ENCODE results near the gene DRD1.

Gene DRD1

DNA sequence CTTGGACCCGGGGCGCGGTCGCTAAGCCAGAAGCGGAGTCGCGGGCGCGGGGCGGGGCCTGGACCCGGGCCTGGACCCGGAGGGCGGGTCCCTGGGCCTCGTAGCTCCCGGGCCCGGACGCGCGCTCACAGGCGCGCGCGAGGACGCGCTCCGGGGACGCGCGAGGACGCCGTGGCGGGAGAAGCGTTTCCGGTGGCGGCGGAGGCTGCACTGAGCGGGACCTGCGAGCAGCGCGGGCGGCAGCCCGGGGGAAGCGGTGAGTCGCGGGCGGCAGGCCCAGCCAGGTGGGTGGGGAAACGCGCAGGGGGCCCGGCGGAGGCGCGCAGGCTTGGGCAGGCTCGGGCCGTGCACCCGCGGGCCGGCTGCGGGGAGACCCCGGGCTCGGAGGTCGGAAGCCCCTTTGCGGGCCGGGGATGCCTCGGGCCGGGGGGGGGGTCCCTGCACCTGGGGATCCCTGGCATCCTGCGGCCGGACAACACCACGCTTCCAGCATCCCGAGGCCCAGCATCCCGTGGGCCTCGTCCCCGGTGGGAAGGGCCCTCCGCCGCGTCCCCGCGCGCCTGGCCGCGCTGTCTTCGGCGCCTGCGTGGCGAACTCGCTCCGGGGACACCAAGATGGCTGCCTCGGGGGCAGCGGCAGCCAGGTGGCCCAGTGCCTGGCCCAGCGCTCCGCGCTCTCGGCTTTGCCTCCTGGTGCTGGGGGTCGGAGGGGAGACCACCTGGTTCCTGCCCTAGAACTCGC lies 34.6 kb upstream of the DRD1 start, which contains the start of gene SFXN1:
SFXN1 (plus strand) TSS at position 177 of the 741 bp plus-strand sequence. CDS start 13,544 bp downstream, outside the sequence.
- no peaks in the 10 kb centered on the region for H3K9me3 ChIP-seq (ENCODE audit: low read length)
- H3K27me3 ChIP-seq (ENCODE audit: control insufficient read depth in 1 of 2, insufficient read depth in 2 of 2, low read length in 2 of 2): no peaks in the 10 kb centered on the region
- peak within 1 kb of the TSS; percentile 61 for H3K27ac ChIP-seq (ENCODE audit: low read depth, low read length)
- H3K4me3 ChIP-seq (ENCODE audit: low read depth in 1 of 2, low read length in 2 of 2): peak within 1 kb of the TSS; percentile 62 to 86
- peaks cover 13% of the 10 kb centered on the region for H3K4me1 ChIP-seq (ENCODE audit: insufficient read depth, low read length)
- H3K9ac ChIP-seq (ENCODE audit: low read length): peak within 1 kb of the TSS; percentile 24
- no peaks in the 10 kb centered on the region for H3K36me3 ChIP-seq (ENCODE audit: insufficient read depth, low read length)

DNA sequence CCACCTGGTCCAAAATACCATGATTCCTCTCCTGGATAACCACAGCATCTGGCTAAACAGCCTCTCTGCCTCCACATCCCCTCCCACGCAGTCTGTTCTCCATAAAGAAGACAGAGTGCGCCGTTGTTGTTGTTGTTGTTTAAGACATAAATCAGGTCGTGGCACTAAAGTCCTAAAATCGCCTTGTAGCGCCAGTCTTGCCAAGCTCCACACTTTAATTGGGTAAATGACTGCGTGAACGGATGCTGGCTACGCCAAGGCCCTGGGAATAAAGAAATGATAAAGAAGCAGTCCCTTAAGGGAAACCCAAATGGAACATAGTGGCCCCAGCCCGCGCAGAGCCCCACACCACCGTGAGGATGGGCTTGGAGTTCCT lies 34.0 kb upstream of the DRD1 start:
- Histone ChIP-seq H3K4me3 (ENCODE audit: low read depth in 1 of 2, low read length in 2 of 2) (peak overlapping the region; percentile 62 to 86), H3K9ac (ENCODE audit: low read length) (no peak overlapping the region), H3K36me3 (ENCODE audit: insufficient read depth, low read length) (no peaks in the 10 kb centered on the region), H3K4me1 (ENCODE audit: insufficient read depth, low read length) (peaks cover 13% of the 10 kb centered on the region), H3K27me3 (ENCODE audit: control insufficient read depth in 1 of 2, insufficient read depth in 2 of 2, low read length in 2 of 2) (no peaks in the 10 kb centered on the region), H3K27ac (ENCODE audit: low read depth, low read length) (peak overlapping the region; percentile 60), H3K9me3 (ENCODE audit: low read length) (no peaks in the 10 kb centered on the region)

DNA sequence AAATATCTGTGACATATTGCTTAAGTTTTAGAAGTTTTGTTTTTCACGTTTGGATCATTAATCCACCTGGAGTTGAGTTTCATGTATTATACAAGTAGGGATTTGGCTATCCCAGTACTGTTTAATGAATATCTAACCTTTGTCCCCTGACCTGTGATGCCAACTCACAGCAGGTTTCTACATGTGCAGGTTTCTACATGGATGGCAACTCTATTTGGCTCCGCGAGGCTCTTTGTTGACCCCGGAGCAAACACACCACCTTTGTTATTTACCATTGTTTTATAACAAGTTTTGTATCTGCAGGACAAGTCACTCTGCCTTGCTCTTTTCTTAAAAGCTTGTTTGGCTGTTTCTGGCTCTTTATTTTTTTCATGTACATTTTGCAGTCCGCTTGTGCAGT lies 33.5 kb upstream of the DRD1 start:
- Histone ChIP-seq H3K27ac (ENCODE audit: low read depth, low read length) (no peak overlapping the region), H3K9me3 (ENCODE audit: low read length) (no peaks in the 10 kb centered on the region), H3K9ac (ENCODE audit: low read length) (no peak overlapping the region), H3K27me3 (ENCODE audit: control insufficient read depth in 1 of 2, insufficient read depth in 2 of 2, low read length in 2 of 2) (no peaks in the 10 kb centered on the region), H3K36me3 (ENCODE audit: insufficient read depth, low read length) (no peaks in the 10 kb centered on the region), H3K4me1 (ENCODE audit: insufficient read depth, low read length) (peaks cover 13% of the 10 kb centered on the region), H3K4me3 (ENCODE audit: low read depth in 1 of 2, low read length in 2 of 2) (no peak overlapping the region)

- Histone ChIP-seq H3K36me3 (ENCODE audit: insufficient read depth, low read length) (no peaks in the 10 kb centered on the region), H3K27me3 (ENCODE audit: control insufficient read depth in 1 of 2, insufficient read depth in 2 of 2, low read length in 2 of 2) (no peaks in the 10 kb centered on the region), H3K9me3 (ENCODE audit: low read length) (no peaks in the 10 kb centered on the region), H3K9ac (ENCODE audit: low read length) (no peak overlapping the region), H3K4me1 (ENCODE audit: insufficient read depth, low read length) (peaks cover 13% of the 10 kb centered on the region), H3K27ac (ENCODE audit: low read depth, low read length) (no peak overlapping the region), H3K4me3 (ENCODE audit: low read depth in 1 of 2, low read length in 2 of 2) (no peak overlapping the region)
Measured at GRCh38 chr5:175475248-175475647, 31.3 kb upstream of the DRD1 start.

GRCh38 chr5:175472378-175472777 lies 28.4 kb upstream of the DRD1 start:
- Histone ChIP-seq H3K4me3 (ENCODE audit: low read depth in 1 of 2, low read length in 2 of 2) (no peak overlapping the region), H3K36me3 (ENCODE audit: insufficient read depth, low read length) (no peaks in the 10 kb centered on the region), H3K9me3 (ENCODE audit: low read length) (no peaks in the 10 kb centered on the region), H3K9ac (ENCODE audit: low read length) (no peak overlapping the region), H3K27me3 (ENCODE audit: control insufficient read depth in 1 of 2, insufficient read depth in 2 of 2, low read length in 2 of 2) (no peaks in the 10 kb centered on the region), H3K4me1 (ENCODE audit: insufficient read depth, low read length) (no peaks in the 10 kb centered on the region), H3K27ac (ENCODE audit: low read depth, low read length) (no peak overlapping the region)

GRCh38 chr5:175471628-175472027 lies 27.6 kb upstream of the DRD1 start:
- Histone ChIP-seq H3K27me3 (ENCODE audit: control insufficient read depth in 1 of 2, insufficient read depth in 2 of 2, low read length in 2 of 2) (no peaks in the 10 kb centered on the region), H3K4me1 (ENCODE audit: insufficient read depth, low read length) (no peaks in the 10 kb centered on the region), H3K9me3 (ENCODE audit: low read length) (no peaks in the 10 kb centered on the region), H3K36me3 (ENCODE audit: insufficient read depth, low read length) (no peaks in the 10 kb centered on the region), H3K27ac (ENCODE audit: low read depth, low read length) (no peak overlapping the region), H3K4me3 (ENCODE audit: low read depth in 1 of 2, low read length in 2 of 2) (no peak overlapping the region), H3K9ac (ENCODE audit: low read length) (no peak overlapping the region)

GRCh38 chr5:175471196-175471595 lies 27.2 kb upstream of the DRD1 start:
- H3K36me3 ChIP-seq (ENCODE audit: insufficient read depth, low read length): no peaks in the 10 kb centered on the region
- H3K27ac ChIP-seq (ENCODE audit: low read depth, low read length): no peak overlapping the region
- H3K27me3 ChIP-seq (ENCODE audit: control insufficient read depth in 1 of 2, insufficient read depth in 2 of 2, low read length in 2 of 2): no peaks in the 10 kb centered on the region

GRCh38 chr5:175470781-175471180 lies 26.8 kb upstream of the DRD1 start:
- no peaks in the 10 kb centered on the region for H3K27me3 ChIP-seq (ENCODE audit: control insufficient read depth in 1 of 2, insufficient read depth in 2 of 2, low read length in 2 of 2)
- no peaks in the 10 kb centered on the region for H3K36me3 ChIP-seq (ENCODE audit: insufficient read depth, low read length)
- no peak overlapping the region for H3K9ac ChIP-seq (ENCODE audit: low read length)
- H3K27ac ChIP-seq (ENCODE audit: low read depth, low read length): no peak overlapping the region
- no peaks in the 10 kb centered on the region for H3K9me3 ChIP-seq (ENCODE audit: low read length)
- H3K4me1 ChIP-seq (ENCODE audit: insufficient read depth, low read length): no peaks in the 10 kb centered on the region
- H3K4me3 ChIP-seq (ENCODE audit: low read depth in 1 of 2, low read length in 2 of 2): no peak overlapping the region

More at GRCh38 chr5:175471196-175471595, 27.2 kb upstream of the DRD1 start:
- H3K9me3 ChIP-seq (ENCODE audit: low read length): no peaks in the 10 kb centered on the region
- H3K4me3 ChIP-seq (ENCODE audit: low read depth in 1 of 2, low read length in 2 of 2): no peak overlapping the region
- no peak overlapping the region for H3K9ac ChIP-seq (ENCODE audit: low read length)
- H3K4me1 ChIP-seq (ENCODE audit: insufficient read depth, low read length): no peaks in the 10 kb centered on the region

- Histone ChIP-seq H3K36me3 (ENCODE audit: insufficient read depth, low read length) (no peaks in the 10 kb centered on the region), H3K27ac (ENCODE audit: low read depth, low read length) (no peak overlapping the region), H3K4me1 (ENCODE audit: insufficient read depth, low read length) (no peaks in the 10 kb centered on the region), H3K27me3 (ENCODE audit: control insufficient read depth in 1 of 2, insufficient read depth in 2 of 2, low read length in 2 of 2) (no peaks in the 10 kb centered on the region), H3K9me3 (ENCODE audit: low read length) (no peaks in the 10 kb centered on the region), H3K9ac (ENCODE audit: low read length) (no peak overlapping the region), H3K4me3 (ENCODE audit: low read depth in 1 of 2, low read length in 2 of 2) (no peak overlapping the region)
Measured at GRCh38 chr5:175469916-175470315, 25.9 kb upstream of the DRD1 start.

DNA sequence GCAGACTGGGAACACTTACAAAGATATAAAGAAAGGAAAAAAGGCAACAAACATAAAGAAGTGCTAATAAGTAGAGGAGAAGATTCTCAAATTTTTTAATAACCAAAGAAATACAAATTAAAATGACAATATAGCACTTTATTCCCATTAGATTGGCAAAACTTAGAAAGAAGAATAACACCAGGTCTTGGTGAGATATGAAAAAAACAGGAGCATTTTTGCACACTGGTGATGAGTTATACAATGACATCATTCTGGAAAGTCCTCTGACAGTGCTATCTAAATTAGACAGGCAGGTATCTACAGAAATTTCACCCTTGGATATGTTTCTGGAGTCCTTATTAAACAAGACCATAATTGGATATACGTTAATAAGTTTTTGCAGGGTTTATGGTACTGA lies 24.9 kb upstream of the DRD1 start:
- Histone ChIP-seq H3K4me1 (ENCODE audit: insufficient read depth, low read length) (no peaks in the 10 kb centered on the region), H3K27ac (ENCODE audit: low read depth, low read length) (no peak overlapping the region), H3K36me3 (ENCODE audit: insufficient read depth, low read length) (no peaks in the 10 kb centered on the region), H3K4me3 (ENCODE audit: low read depth in 1 of 2, low read length in 2 of 2) (no peak overlapping the region), H3K9ac (ENCODE audit: low read length) (no peak overlapping the region), H3K9me3 (ENCODE audit: low read length) (no peaks in the 10 kb centered on the region), H3K27me3 (ENCODE audit: control insufficient read depth in 1 of 2, insufficient read depth in 2 of 2, low read length in 2 of 2) (no peaks in the 10 kb centered on the region)

- Histone ChIP-seq H3K4me1 (ENCODE audit: insufficient read depth, low read length) (no peaks in the 10 kb centered on the region), H3K9me3 (ENCODE audit: low read length) (no peaks in the 10 kb centered on the region), H3K27ac (ENCODE audit: low read depth, low read length) (no peak overlapping the region), H3K9ac (ENCODE audit: low read length) (no peak overlapping the region), H3K27me3 (ENCODE audit: control insufficient read depth in 1 of 2, insufficient read depth in 2 of 2, low read length in 2 of 2) (no peaks in the 10 kb centered on the region), H3K4me3 (ENCODE audit: low read depth in 1 of 2, low read length in 2 of 2) (no peak overlapping the region), H3K36me3 (ENCODE audit: insufficient read depth, low read length) (no peaks in the 10 kb centered on the region)
Measured at GRCh38 chr5:175467983-175468690, 24.2 kb upstream of the DRD1 start.

Measured in muscle layer of colon (tissue), 2 donors.